K562 (cell line): ENCODE measurements around the gene RALGPS1. TPM values are rescaled to one million over a fixed set of nuclear protein-coding genes. Genes with fewer than 3 reads are reported as not detected.

Experiments used
- ATF2 ChIP-seq: sonication (generic); formaldehyde crosslinking; IDR thresholded peaks from 2 replicates; pipeline ENCODE4 v1.8.1; 2022; ENCODE audit warnings: missing genetic modification reagents
- CCAR2 ChIP-seq: fragments of 200-400 bp; formaldehyde crosslinking; IDR thresholded peaks from 2 replicates; pipeline ENCODE4 v1.6.1; 2017; ENCODE audit warnings: mild to moderate bottlenecking, low read depth, low read length
- CTCF ChIP-seq, 3 experiments: IDR thresholded peaks in 2 of 3; conservative IDR thresholded peaks in 1 of 3; 2 replicates each; pipeline ENCODE4 v1.5.1; 2011 to 2012; ENCODE audit warnings: low read length in 3 of 3, mild to moderate bottlenecking in 3 of 3, control low read depth in 2 of 3, improper control_type of control experiment in 1 of 3, inconsistent platforms in 1 of 3, low read depth in 1 of 3, mixed read lengths in 1 of 3, moderate library complexity in 1 of 3; ENCODE audit not compliant: insufficient read depth in 2 of 3
- DLX4 ChIP-seq: fragments of 250-450 bp; sonication (Bioruptor Pico); IDR thresholded peaks from 2 replicates; pipeline ENCODE4 v1.6.1; 2021; ENCODE audit warnings: mild to moderate bottlenecking
- GATA2 ChIP-seq: sonication (generic); formaldehyde crosslinking; IDR thresholded peaks from 2 replicates; pipeline ENCODE4 v1.4.0; 2020; ENCODE audit warnings: mild to moderate bottlenecking, missing genetic modification reagents
- HMGN3 ChIP-seq: IDR thresholded peaks from 2 replicates; pipeline ENCODE4 v1.6.1; 2011; ENCODE audit warnings: borderline replicate concordance, low read depth, mild to moderate bottlenecking, mixed read lengths, low read length; ENCODE audit not compliant: insufficient read length; ENCODE audit errors: extremely low read depth
- MAFG ChIP-seq: fragments of 450-650 bp; conservative IDR thresholded peaks from 2 replicates; pipeline ENCODE4 v1.6.1; 2016; ENCODE audit warnings: missing genetic modification characterization, missing compliant biosample characterization
- MCM5 ChIP-seq: fragments of 450-650 bp; IDR thresholded peaks from 2 replicates; pipeline ENCODE4 v1.6.1; 2016; ENCODE audit warnings: low read depth
- PATZ1 ChIP-seq: fragments of 250-450 bp; sonication (Bioruptor Pico); IDR thresholded peaks from 2 replicates; pipeline ENCODE4 v1.5.0; 2020; ENCODE audit warnings: mild to moderate bottlenecking, borderline replicate concordance
- TCFL5 ChIP-seq: fragments of 250-450 bp; sonication (Bioruptor Pico); conservative IDR thresholded peaks from 2 replicates; pipeline ENCODE4 v1.6.1; 2021; ENCODE audit warnings: mild to moderate bottlenecking, moderate library complexity, matching md5 sums
- THRA ChIP-seq: fragments of 450-650 bp; IDR thresholded peaks from 2 replicates; pipeline ENCODE4 v1.6.1; 2017; ENCODE audit warnings: mild to moderate bottlenecking, moderate library complexity
- UBTF ChIP-seq, 2 experiments: IDR thresholded peaks; 2 replicates each; pipeline ENCODE4 v1.6.1; 2012; ENCODE audit warnings: improper control_type of control experiment in 2 of 2, low read depth in 2 of 2, low read length in 2 of 2, borderline replicate concordance in 1 of 2
- ZC3H8 ChIP-seq: fragments of 450-650 bp; IDR thresholded peaks from 2 replicates; pipeline ENCODE4 v1.6.1; 2017
- ZNF184 ChIP-seq: sonication (generic); formaldehyde crosslinking; IDR thresholded peaks from 2 replicates; pipeline ENCODE4 v1.5.0; 2020; ENCODE audit warnings: missing genetic modification reagents
- polyA plus RNA-seq, 8 experiments: library from polyadenylated mRNA; depleted of rRNA in 4 of 8; stranded (reverse) in 5 of 8; unstranded in 3 of 8; fragments of >200 nt; fragmentation: Nextera tagmentation in 2 of 8; fragmentation: Illumina TruSeq in 1 of 8; extraction: Ambion mirVana in 2 of 8; extraction: Trizol in 1 of 8; gene quantifications; 2 replicates each; pipeline versions ENCODE4 v1.2.1 to v1.2.3, GENCODE V29; 2011 to 2014; ENCODE audit warnings: inconsistent platforms in 1 of 8, missing spikeins in 1 of 8
- total RNA-seq, 7 experiments: library from RNA; depleted of rRNA in 6 of 7; stranded (reverse); fragments of >200 nt in 6 of 7; fragmentation: Illumina TruSeq in 2 of 7; extraction: Trizol in 2 of 7; gene quantifications; 2 replicates each; pipeline versions ENCODE4 v1.2.1 to v1.2.3, GENCODE V29; 2011 to 2021; ENCODE audit warnings: low replicate concordance in 1 of 7

The RALGPS1 gene
- total and polyA plus RNA-seq, 9 of the 15 experiments (the other 6 are each of a cell fraction or from before 2014, with no cell fraction given): 0.04 to 2.6 (median 1.5) TPM

GRCh38 chr9:127224883-127225739, 310.5 kb downstream of the RALGPS1 start (continued):
- TF ChIP-seq ZNF184 (CRISPR knock-in tag) (no peak), MAFG (tag) (no peak), GATA2 (CRISPR knock-in tag) (no peak), MCM5 (no peak), THRA (no peak), PATZ1 (no peak), ATF2 (CRISPR knock-in tag) (no peak), DLX4 (CRISPR knock-in tag) (no peak), TCFL5 (CRISPR knock-in tag) (no peak), ZC3H8 (no peak), UBTF (IDR thresholded peaks at IDR 0.05; ENCODE audit: borderline replicate concordance in 1 of 2, low read depth in 2 of 2, low read length in 2 of 2) (peak in 1 of 2 experiments; percentile 77; a peak in 1 of 4 replicates), CTCF (IDR thresholded peaks at IDR 0.05 in 2 of 3, conservative IDR thresholded peaks at IDR 0.05 in 1 of 3; ENCODE audit: insufficient read depth in 2 of 3, low read depth in 1 of 3, low read length in 3 of 3) (peak in 2 of 3 experiments; percentile 19 to 23; a peak in 2 of 6 replicates), CCAR2 (no peak), HMGN3 (peak; percentile 77)
